ENCODE results near the gene MCEMP1. TPM values are rescaled to one million over a fixed set of nuclear protein-coding genes. Genes with fewer than 3 reads are reported as not detected.

The MCEMP1 gene
- total and polyA plus RNA-seq, 2 of the 13 experiments (the other 11 are each of a cell fraction or from before 2014, with no cell fraction given) = not detected

DNA sequence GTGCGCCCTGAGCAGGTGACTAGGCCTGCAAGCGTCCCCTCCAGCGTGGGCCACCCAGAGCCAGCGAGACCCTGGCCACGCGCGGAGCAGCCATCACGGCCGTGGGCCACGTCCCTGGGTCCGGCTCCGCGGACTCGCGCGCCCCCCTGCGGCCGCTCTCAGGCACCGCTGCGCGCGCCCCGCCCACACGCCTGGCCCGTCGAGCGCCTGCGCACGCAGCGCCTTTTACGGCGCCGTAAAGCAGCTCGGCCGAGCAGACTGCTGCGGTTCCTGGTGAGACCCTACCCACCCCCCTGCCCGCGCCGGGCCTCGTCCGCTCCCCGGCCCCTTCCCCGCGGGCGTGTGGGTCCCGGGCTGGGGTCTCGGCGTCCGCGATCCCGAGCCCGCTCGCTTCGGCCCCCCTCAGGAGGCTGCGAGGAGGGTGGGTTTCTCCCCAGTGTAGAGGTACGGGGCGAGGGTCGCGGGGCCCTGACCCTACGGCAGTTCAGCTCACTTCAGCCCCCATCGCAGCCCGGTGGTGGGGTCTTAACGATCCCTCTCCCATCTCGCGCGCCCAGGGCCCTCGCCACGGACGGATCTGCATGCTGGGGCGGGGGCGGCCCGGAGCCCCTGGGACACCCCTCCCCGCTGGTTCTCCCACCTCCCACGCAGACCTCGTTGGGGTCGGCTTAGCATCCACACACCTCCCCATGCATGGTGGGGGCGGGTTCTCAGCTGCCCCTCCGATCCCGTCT lies 3.9 kb downstream of the MCEMP1 start, which contains the start of gene TRAPPC5 (continued):
- TF ChIP-seq, protein P1, sequence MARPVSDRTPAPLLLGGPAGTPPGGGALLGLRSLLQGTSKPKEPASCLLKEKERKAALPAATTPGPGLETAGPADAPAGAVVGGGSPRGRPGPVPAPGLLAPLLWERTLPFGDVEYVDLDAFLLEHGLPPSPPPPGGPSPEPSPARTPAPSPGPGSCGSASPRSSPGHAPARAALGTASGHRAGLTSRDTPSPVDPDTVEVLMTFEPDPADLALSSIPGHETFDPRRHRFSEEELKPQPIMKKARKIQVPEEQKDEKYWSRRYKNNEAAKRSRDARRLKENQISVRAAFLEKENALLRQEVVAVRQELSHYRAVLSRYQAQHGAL (CRISPR knock-in tag; IDR thresholded peaks at IDR 0.05; ENCODE audit: not compliant biosample characterization) = no peak
- 0 out of 2 replicates have a peak, but pooled peaks have one; percentile 43 for TF ChIP-seq ZNF784 (CRISPR knock-in tag; IDR thresholded peaks at IDR 0.05; ENCODE audit: borderline replicate concordance)
- no peak for TF ChIP-seq PRMT3 (CRISPR knock-in tag; IDR thresholded peaks at IDR 0.05; ENCODE audit: borderline replicate concordance, low read depth)
- no peak for TF ChIP-seq KMT2B (CRISPR knock-in tag; IDR thresholded peaks at IDR 0.05)
- TF ChIP-seq MIXL1 (CRISPR knock-in tag; IDR thresholded peaks at IDR 0.05) = no peak
- no peak for TF ChIP-seq SIX1 (CRISPR knock-in tag; IDR thresholded peaks at IDR 0.05; ENCODE audit: borderline replicate concordance)
- 0 out of 2 replicates have a peak, but pooled peaks have one; percentile 38 for TF ChIP-seq ZNF142 (CRISPR knock-in tag; IDR thresholded peaks at IDR 0.05)
- no peak for TF ChIP-seq CCAR2 (optimal IDR thresholded peaks at IDR 0.05; ENCODE audit: low read depth, low read length)
- no peak for TF ChIP-seq FOXA3 (CRISPR knock-in tag; IDR thresholded peaks at IDR 0.05)
- no peak for TF ChIP-seq THAP9 (CRISPR knock-in tag; IDR thresholded peaks at IDR 0.05; ENCODE audit: borderline replicate concordance)
- TF ChIP-seq ZNF20 (CRISPR knock-in tag; IDR thresholded peaks at IDR 0.05) = no peak
- TF ChIP-seq, protein P2, sequence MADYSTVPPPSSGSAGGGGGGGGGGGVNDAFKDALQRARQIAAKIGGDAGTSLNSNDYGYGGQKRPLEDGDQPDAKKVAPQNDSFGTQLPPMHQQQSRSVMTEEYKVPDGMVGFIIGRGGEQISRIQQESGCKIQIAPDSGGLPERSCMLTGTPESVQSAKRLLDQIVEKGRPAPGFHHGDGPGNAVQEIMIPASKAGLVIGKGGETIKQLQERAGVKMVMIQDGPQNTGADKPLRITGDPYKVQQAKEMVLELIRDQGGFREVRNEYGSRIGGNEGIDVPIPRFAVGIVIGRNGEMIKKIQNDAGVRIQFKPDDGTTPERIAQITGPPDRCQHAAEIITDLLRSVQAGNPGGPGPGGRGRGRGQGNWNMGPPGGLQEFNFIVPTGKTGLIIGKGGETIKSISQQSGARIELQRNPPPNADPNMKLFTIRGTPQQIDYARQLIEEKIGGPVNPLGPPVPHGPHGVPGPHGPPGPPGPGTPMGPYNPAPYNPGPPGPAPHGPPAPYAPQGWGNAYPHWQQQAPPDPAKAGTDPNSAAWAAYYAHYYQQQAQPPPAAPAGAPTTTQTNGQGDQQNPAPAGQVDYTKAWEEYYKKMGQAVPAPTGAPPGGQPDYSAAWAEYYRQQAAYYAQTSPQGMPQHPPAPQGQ (CRISPR knock-in tag; IDR thresholded peaks at IDR 0.05; ENCODE audit: borderline replicate concordance) = no peak
- TF ChIP-seq, protein P3, sequence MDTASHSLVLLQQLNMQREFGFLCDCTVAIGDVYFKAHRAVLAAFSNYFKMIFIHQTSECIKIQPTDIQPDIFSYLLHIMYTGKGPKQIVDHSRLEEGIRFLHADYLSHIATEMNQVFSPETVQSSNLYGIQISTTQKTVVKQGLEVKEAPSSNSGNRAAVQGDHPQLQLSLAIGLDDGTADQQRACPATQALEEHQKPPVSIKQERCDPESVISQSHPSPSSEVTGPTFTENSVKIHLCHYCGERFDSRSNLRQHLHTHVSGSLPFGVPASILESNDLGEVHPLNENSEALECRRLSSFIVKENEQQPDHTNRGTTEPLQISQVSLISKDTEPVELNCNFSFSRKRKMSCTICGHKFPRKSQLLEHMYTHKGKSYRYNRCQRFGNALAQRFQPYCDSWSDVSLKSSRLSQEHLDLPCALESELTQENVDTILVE (CRISPR knock-in tag; IDR thresholded peaks at IDR 0.05) = no peak
- no peak for TF ChIP-seq ZNF33A (CRISPR knock-in tag; IDR thresholded peaks at IDR 0.05; ENCODE audit: borderline replicate concordance)

Measured in HepG2 (cell line).